ENCODE data around the gene MAP4K1.

DNA sequence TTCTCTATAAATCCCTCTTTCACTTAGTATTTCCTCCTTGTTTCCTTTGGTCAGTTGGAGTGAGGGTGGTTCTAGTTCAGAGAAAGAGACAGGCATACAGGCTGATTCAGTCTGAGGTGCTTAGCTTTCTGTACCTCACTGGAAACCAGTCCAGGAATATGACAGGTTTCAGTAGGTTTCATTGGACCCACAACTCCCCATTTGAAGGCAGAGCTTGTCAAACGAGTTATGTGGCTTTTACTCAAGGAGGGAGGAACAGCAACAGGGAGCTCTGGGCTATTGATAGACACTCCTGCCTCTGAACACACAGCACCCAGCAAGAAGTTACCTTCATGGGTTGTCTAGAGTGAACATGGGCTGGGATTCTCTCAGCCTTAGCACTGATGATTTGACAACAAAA is 44.2 kb upstream of the MAP4K1 start:
- TF ChIP-seq RARB (CRISPR knock-in tag; IDR thresholded peaks at IDR 0.05), result no peak
- TF ChIP-seq, protein P1, sequence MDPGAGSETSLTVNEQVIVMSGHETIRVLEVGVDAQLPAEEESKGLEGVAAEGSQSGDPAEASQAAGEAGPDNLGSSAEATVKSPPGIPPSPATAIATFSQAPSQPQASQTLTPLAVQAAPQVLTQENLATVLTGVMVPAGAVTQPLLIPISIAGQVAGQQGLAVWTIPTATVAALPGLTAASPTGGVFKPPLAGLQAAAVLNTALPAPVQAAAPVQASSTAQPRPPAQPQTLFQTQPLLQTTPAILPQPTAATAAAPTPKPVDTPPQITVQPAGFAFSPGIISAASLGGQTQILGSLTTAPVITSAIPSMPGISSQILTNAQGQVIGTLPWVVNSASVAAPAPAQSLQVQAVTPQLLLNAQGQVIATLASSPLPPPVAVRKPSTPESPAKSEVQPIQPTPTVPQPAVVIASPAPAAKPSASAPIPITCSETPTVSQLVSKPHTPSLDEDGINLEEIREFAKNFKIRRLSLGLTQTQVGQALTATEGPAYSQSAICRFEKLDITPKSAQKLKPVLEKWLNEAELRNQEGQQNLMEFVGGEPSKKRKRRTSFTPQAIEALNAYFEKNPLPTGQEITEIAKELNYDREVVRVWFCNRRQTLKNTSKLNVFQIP (CRISPR knock-in tag; IDR thresholded peaks at IDR 0.05; ENCODE audit: borderline replicate concordance, low read depth), result no peak
